Muscle of arm (tissue), 12 donors: Measurements from ENCODE around the gene PRPF6. TPM values are rescaled to one million over a fixed set of nuclear protein-coding genes. Genes with fewer than 3 reads are reported as not detected.
"Not testable (repeated sequence)": the region's sequence is repeated elsewhere in the genome, so short reads cannot be mapped to it uniquely, and the experiment has no call there.

ENCODE experiments used
- DNase-seq: peaks from one replicate; pipeline ENCODE4 v3.0.0-alpha.2; 2013
- polyA plus RNA-seq, 12 donors: library from polyadenylated mRNA; unstranded; fragments of 120-200 nt; gene quantifications; one replicate each; pipeline ENCODE4 v1.2.1, GENCODE V29; 2013; ENCODE audit not compliant: insufficient read length in 12 of 12

PRPF6 gene
- polyA plus RNA-seq, 12 donors: 39.8 to 62.5 (median 50.7) TPM; not detected in 1

DNA sequence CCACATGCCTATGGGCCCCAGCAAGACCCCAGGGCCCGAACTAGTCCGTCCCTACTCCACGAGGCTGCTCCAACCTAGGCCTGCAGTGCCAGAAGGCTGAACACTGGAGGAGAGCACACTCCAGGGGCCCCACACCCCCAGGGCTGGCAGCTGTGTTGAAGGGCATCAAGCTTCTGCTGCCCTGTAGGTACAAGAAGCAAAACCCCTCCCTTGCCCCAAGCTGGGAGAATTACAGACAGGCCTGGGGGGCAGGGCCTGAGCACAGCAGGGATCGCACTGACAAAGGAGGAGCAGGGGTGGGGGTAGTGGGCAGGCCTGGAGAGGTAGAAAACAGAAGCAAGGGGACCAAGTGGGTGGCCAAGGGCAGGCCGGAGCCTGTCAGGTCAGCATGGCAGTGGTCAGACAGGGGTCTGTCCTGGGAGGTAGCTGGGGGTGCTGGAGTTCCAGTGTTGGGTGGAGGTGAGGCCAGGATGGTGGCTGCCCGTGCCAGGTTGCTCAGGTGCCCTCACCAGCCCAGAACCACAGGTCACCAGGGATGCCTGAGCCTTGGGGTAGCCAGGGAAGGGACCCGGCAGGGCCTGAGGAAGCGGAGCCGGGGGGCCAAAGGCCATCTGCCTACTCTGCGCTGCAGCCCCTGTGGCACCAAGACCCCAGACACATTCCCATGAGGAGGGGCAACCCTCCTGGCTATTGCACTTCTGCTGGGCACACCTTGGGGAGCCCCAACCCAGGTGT, 21.8 kb upstream of the PRPF6 start:
- no peak for DNase-seq

DNA sequence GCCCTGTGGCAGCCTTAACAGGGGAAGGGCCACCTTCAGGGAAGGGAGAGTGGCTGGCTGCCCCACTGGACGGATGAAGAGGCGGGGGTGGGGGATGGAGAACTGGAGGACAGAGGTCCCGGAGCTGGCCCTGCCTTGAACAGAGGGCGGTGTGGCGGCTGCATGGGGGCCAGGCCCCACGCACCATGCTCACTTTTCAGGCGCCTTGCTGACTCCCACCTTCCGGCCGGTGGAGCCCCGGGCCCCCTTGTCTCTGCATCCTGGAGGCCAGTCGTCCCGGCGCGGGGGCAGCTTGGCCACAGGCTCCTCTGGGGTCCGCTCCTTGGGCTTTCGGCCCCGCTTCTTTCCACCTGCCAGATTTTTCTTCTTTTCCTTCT, 21.2 kb upstream of the PRPF6 start:
- DNase-seq: no peak

DNA sequence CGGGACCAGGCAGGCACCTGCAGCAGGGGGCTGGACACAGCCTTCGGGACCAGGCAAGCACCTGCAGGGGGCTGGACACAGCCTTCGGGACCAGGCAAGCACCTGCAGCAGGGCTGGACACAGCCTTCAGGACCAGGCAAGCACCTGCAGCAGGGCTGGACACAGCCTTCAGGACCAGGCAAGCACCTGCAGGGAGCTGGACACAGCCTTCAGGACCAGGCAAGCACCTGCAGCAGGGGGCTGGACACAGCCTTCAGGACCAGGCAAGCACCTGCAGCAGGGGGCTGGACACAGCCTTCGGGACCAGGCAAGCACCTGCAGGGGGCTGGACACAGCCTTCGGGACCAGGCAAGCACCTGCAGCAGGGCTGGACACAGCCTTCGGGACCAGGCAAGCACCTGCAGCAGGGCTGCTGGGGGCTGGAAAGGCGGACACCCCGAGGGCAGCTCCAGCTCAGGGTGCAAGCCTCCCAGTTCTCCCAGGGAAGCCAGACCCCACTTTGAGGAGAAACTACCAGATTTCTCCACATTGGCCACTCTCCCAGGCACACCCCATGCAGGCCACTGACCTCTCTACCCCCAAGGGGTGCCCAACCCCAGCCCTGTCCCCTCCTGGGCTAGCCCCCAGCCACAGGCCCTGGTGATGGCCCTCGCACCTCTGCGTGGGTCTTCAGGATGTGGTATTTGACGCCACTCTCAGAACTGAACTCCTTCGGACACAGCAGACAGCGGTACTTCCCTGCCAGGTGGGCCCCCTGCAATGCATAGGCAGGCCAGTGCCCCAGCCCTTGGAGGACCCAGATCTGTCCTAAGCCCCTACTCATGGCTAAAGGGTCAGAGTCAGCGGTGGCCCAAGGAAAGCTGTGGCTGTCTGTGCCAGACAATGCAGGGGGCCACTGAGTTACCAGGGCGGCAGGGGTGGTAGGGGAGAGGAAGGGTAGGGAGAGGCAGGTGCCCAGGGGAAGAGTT, 20.0 kb upstream of the PRPF6 start:
- not testable (repeated sequence) for DNase-seq

DNA sequence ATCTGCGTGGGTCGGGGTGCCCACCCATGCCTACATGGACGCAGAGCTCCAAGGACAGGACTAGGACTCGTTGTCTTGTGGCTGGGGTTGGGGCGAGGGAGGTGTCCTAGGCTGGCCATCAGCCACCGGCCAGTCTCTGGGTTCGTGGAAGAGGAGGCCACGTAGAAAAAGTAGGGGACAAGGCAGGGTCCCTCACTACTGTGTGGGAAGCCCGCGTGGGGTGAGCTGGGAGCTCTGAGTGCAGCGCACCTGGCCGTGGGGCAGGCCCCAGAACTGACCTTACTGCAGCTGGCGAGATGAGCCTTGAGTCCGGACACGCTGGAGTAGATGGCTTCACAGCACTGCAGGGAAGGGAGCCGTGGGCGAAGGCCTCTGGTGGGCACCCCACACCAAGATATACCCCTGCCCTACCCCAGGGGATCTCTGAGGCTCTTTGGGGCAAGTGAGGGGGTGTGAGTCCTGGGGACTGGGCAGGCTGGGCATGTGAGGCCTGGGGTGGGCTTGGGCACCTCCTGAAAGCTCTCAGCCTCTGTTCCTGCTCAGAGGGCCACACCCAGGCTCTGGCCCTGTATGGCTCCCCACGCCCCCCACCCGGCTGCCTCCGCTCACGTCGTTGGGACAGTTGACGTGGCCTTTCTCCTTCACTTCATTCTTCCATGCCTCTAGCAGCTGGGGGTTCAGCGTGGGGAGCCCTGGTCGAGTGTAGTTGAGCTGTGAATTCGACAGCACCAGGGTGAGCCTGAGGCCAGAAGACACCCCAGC, 19.1 kb upstream of the PRPF6 start:
- DNase-seq: no peak

DNA sequence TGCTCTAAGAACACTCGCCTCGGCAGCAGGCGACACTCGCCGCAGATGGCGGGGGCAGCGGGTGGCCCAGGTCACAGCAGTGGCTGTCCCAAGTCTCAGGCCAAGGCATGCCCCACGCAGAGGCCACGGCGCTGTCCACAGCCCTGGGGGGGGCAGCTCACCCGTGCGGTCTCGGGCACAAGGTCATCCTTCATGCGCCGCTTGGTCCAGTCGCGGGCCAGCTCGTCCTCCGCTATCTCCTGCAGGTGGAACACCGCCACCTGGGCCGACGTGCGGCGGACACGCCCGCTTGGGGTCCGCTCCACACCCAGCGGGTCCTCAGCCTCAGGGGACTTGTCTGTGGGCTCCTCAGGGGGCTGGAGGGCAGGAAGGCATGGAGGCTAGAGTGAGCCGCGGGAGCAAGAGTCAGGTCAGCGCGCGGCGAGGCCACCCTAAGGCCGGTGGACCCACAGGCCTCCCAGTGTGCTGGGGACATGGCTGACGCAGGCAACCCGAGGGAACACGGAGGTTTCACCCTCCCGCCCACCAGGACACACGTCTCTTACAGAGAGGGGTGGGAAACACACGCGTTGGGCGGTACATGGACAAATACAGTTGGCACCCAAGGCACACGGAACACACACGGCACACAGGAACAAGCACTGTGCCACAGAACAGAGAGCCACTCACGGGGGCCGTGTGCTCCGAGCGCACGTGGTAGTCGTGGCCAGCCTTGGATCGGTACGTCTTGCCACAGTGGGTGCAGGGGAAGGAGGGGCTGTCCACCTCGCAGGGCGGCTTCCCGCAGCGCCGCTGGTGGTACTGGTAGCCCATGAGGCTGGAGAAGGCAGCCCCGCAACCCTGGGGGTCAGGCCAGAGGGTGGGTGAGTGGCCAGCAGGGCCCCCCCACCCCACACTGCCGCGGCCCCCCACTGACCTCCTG, 18.2 kb upstream of the PRPF6 start:
- no peak for DNase-seq

DNA sequence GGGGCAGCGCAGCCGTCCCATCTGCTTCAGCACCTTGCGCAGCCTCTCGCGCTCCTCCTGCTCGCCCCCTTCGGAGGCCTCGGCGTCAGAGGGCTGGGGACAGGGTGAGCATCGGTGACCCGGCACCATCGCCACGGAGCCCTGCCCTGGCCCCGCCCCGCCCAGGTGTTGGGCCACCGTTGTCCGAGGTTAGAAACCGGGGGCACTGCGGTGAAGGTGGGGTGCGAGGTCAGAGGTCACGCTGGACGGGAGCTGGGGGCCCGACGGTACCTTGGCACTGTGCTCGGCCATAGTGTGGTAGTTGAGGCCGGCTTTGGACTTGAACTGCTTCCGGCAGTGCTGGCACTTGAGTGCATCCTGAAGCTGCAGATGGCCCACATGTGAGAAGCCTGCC, 17.6 kb upstream of the PRPF6 start:
- DNase-seq: no peak

DNA sequence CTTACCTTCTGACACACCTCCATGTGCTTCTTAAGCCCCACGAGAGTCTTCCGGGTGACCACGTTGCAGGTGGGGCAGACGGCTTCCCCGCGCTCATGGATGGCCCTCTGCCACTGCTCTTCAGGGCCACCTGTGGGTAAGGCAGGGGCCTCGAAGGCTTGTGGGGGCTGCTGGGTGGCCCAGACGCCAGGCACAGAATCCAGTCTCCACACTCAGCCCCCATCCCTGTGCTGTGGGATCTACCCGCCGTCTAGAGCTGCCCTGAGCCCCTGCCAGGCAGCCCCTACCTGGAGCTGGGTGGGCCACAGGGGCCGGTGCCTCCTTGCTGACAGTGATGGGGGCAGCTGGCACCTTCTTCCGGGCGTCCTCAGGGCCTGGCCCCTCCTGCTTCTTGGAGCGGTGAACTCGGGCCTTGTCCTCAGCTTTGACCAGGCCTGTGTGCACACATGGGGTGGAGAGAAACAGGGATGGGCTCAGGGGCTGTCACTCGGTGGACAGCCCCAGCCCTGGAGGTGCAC, 17.1 kb upstream of the PRPF6 start:
- DNase-seq: no peak

DNA sequence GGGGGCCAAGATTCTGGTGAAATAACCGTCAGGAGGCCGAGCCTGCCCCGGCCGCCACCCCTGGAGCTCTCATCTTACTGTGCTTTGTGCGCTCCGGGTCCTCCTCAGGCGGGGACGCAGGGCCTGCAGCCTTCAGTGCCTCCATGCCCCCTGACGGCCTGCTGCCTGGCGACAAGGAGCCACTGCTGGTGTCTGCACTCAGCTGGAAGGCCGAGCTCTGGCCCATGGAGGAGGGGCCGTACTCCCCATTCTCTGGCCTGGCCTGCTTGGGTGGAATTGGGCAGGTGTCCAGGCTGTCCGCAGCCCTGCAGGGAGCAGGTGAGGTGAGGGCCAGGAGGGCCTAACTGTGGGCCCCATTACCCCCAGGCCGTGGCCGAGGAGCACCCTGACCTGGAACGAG, 16.5 kb upstream of the PRPF6 start:
- no peak for DNase-seq

DNA sequence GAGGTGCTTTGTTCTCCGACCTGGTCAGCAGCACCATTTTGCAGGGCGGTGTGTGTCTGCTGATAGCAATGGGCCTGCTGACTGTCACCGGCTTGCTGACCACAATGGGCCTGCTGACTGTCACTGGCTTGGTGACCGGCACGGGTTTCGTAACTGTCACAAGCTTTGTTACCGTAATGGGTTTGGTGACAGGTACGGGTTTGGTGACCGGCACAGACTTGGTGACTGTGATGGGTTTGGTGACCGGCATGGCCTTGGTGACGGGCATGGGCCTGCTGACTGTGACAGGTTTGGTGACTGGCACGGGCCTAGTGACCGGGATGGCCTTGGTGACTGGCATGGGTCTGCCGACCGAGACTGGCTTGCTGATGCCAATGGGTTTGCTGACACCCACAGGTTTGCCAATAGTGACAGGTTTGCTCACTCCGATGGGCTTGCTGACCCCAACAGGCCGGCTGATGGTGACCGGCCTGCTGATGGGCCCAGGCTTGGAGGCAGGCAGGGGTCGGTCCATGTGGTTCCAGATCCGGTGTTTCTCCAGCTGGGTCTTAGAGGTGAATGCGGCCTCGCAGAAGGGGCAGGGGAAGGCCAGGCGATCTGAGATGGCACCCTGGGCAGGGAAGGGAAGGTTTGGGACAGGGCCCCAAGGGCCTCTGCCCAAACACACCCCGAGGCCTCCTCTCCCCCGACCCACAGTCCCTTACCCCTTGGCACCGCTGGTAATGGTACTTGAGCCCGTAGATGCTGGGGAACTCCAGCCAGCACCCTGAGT, 14.6 kb upstream of the PRPF6 start:
- DNase-seq: no peak

DNA sequence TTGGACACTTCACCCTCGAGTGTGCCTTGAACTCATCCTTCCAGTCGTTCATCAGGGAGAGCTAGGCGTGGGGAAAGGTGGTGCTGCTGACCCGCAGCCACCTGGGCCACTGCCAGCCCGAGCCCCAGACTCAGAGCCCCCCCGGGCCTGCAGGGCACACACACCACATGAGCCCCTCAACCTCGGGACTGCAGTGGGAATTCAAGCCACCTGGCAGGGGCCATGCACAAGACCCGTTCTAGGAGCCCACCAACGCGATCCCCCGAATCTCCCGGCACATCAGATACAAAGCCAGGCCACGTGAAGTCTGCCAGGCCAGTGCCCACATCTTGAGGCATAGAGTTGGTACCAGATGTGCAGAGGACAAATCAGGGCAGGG, 14.0 kb upstream of the PRPF6 start:
- DNase-seq: no peak

DNA sequence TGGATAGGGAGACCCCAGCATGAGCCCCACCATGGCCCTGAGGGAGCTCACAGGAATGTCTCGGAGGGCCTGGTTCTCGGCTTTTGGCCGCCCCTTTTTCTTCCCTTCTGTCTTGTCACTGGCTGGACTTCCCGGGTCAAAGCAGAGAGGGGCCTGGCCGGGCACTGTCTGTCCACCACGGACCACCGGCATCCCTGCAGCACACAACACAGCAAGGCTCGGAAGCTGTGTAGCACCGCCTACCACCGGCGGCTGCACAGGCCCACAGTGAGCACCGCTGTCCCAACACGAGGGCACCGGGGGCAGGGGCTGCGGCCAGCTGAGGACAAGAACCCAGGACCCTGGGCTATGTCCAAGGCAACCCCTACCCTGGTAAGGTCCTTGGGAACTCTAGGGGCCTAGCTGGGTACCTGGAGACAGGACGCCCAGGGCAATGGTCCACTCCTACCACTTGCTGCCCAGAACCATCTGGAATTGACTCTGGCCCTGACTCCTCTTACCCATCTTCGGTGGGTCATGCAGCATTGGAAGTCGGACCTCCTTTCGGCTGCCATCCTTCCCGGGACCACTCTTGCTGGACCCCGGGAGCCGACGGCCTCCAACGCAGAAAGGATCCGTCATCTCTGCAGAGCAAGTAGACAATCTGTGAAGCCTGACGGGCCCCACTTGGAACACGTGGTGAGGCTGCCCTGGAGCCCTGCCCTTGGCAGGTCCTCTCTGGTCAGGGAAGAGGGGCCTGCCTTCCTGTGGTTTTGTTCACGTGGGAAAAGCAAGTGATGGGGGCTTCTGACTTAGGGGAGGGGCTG, 13.4 kb upstream of the PRPF6 start:
- no peak for DNase-seq

DNA sequence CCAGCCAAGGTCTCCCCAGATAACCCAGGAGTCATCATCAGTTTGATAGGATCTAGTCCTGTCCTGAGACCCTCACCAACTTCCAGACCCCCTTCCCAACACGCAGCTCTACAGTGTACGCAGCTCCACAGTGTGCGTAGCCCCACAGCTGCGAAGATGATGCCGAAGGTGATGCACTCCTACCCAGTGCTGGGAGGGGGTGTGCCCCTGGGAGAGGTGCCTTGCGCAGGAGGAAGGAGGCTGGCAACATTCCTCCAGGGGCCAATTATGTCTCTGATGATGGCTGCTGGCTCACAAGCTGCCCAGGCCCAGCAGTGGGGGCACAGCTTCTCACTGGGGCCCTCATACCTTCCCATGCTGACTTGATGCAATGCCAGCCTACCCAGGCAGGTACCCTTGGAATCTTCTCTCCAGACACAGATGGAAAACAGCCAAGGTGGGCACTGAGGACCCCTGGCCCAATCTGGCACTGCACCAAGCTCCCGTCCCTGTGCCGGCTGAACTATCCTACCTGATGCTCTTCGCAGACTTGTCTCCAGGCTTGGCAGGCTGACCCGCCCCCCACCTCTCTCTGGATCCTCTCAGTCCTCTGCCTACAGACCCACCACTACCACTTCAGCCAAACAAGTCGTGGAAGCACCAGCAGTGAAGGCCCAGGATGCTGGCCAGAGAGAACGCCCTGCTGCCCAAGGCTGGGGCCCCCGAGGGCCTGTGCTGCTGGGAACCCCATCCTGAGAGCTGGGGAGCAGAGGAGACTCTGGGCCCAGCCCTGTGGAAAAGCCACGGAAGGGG, 12.6 kb upstream of the PRPF6 start:
- no peak for DNase-seq

DNA sequence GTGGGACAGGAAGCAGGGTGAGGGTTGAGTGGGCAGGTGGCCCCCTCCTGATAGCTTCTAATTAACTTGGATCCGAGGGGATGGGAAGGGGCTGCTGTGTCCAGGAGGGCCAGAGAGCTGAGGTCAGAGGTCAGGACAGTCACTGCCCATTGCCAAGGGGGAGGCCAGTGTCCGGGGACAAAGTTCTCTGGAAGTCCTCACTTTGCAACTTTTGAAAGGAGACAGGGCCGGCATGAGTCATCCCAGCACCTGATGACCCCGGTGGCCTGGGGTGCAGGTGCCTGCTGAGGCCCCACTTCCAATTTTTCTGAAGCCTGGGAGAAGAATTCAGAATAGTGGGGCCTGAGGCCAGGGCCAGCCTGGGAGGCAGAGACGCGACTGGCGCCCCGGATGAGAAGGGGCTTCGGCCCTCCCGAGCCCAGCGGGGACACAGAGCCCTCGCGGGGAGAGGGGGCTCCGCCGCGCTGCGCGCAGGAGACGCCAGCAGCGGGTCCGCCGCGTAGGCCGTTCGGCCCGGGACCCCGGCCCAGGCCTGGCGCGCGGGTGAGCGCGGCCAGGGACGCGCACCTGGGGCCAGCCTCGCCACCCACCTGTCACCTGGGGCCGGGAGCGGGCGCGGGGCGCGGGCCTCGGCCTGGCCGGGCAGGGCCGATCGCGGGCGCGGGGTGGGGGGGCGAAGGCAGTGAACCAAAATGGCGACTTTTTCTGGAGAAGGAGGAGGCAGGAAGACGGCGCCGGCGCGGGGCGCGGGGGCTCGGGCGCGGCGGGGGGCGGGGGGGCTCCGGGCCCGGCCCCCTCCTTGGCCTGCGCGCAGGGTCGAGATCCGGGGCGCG, 11.8 kb upstream of the PRPF6 start:
- no peak for DNase-seq

DNA sequence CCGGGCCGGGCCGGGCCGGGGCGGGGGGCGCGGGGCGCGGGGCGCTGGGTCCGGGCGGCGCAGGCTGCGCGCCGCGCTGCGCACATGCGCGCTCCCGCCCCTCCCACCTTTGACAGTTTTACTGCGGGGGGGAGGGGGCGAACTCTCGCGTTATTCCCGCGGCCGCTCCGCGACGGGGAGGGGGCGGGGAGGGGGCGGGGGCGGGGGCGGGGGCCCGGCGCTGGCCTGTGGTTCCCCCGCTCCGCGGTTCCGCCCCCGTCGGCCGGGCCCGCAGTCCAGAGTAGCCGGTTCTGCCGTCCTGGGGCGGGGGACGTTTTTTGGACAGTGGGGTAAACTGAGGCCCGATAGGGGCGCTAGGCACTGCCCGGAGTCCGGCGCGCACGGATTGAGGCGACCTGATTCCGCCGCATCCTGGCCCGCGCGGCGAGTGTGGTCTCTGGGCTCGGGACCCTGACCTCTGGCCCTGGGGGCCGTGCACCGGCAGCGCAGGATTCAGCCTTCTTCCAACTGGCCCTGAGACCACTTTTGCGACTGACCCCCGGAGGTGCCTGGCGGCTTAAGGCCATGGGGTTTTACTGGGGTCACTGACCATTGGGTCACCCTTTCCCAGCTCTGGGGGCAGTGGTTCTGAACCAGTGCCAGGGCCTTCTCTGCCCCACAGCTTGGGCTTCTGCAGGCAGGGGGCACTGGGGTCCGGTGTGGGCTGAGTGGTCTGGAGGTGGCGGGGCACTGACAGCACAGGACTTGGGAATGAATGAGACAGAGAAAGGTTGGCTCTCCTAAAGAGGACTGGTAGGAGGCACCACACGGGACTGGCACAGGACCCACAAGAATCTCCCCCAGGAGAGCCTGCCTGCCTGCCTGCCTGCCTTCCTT, 10.9 kb upstream of the PRPF6 start, which contains the start of gene ZNF512B:
Gene ZNF512B, minus strand, starts transcription at position 93 of the 876 bp plus-strand sequence. CDS start 1,980 bp downstream, outside the sequence.
- peak; percentile 77 for DNase-seq

DNA sequence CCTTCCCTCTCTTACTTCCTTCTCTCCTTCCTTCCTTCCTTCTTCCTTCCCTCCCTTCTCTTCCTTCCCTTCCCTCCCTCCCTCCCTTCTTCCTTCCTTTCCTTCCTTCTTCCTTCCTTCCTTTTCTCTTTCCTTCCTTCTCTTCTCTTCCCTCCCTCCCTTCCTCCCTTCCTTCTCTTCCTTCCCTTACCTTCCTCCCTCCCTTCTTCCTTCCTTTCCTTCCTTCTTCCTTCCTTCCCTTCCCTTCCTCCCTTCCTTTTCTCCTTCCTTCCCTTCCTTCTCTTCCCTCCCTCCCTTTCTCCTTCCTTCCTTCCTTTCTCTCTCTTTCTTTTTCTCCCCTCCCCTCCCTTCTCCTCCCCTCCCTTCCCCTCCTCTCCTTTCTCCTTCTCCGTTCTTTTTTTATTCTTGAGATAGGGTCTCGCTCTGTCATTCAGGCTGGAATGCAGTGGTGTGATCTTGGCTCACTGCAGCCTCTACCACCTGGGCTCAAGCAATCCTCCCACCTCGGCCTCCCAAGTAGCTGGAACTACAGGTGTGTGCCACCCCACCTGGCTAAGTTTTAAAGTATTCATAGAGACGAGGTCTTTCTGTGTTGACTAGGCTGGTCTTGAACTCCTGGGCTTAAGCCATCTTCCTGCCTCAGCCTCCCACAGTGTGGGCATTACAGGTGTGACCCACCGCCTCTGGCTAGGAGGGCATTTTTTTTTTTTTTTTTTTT, 10.1 kb upstream of the PRPF6 start:
- no peak for DNase-seq

DNA sequence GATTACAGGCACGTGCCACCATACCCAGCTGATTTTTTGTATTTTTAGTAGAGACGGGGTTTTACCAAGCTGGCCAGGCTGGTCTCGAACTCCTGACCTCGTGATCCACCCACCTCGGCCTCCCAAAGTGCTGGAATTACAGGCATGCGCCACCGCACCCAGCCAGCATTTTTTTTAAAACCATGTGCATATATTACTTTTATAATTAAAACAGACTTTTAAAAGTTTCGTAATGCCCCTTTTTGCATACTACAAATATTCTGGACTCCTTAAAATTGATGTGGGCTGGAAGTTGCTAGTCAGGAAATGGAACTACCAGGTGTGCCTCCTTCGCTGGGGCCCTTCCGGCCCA, 9.0 kb upstream of the PRPF6 start:
- DNase-seq: not testable (repeated sequence)
